OCI-LY1 (cell line): Measurements from ENCODE around the gene CARS2.

Experiments
- CTCF ChIP-seq: fragments of 200-600 bp; sonication (generic), shearing (Covaris generic); IDR thresholded peaks from 2 replicates; pipeline ENCODE4 v1.5.1; 2017; ENCODE audit warnings: mild to moderate bottlenecking, antibody characterized with exemption, low read length, moderate library complexity, mixed read lengths
- EZH2 ChIP-seq: fragments of 200-600 bp; sonication (generic), shearing (Covaris generic); IDR thresholded peaks from 2 replicates; pipeline ENCODE4 v1.8.0; 2017; ENCODE audit warnings: borderline replicate concordance, mixed run types, mild to moderate bottlenecking, antibody characterized with exemption, low read length, moderate library complexity, mixed read lengths

- TF ChIP-seq CTCF (no peak), EZH2 (no peak)
These were observed 43.0 kb downstream of the CARS2 start for GRCh38 chr13:110662777-110663443.
